Stomach (tissue), 4 donors: ENCODE results near the gene SCARB1.

Experiments
- POLR2A ChIP-seq, 4 donors: fragments of 450-650 bp; IDR thresholded peaks; one replicate each; pipeline ENCODE4 v1.6.1; 2016; ENCODE audit warnings: antibody characterized with exemption in 4 of 4, control low read depth in 2 of 4, mild to moderate bottlenecking in 1 of 4, moderate library complexity in 1 of 4
- TF ChIP-seq, protein P1 (sequence below), 7 experiments: fragments of 450-650 bp in 4 of 7; fragments of 200-600 bp in 3 of 7; sonication (generic) in 3 of 7; IDR thresholded peaks; one replicate each; pipeline ENCODE4 v1.5.1; 2016 to 2019; ENCODE audit warnings: antibody characterized with exemption in 7 of 7, control low read depth in 2 of 7, mild to moderate bottlenecking in 1 of 7

DNA sequence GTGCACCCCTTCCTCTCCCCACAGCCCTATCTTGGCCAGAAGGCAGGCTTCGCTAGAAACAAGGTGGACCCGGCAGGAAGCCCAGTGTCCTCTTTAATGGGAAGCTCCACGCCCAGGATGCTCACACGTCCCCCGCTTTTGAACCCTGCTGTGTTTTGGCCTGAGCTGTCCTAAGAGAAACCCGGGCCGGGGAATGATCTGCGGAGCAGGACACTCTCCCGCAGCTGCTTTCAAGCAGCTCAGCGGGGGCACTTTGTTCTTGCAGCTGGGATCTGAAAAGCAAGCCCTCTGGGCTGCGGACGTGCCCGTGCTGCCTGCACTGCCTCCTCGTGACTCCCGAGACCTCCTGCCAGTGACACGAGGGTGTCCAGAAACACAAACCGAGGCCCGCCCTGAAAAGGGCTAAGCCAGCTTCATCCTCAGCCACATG, 30.0 kb downstream of the SCARB1 start:
- TF ChIP-seq, protein P1, sequence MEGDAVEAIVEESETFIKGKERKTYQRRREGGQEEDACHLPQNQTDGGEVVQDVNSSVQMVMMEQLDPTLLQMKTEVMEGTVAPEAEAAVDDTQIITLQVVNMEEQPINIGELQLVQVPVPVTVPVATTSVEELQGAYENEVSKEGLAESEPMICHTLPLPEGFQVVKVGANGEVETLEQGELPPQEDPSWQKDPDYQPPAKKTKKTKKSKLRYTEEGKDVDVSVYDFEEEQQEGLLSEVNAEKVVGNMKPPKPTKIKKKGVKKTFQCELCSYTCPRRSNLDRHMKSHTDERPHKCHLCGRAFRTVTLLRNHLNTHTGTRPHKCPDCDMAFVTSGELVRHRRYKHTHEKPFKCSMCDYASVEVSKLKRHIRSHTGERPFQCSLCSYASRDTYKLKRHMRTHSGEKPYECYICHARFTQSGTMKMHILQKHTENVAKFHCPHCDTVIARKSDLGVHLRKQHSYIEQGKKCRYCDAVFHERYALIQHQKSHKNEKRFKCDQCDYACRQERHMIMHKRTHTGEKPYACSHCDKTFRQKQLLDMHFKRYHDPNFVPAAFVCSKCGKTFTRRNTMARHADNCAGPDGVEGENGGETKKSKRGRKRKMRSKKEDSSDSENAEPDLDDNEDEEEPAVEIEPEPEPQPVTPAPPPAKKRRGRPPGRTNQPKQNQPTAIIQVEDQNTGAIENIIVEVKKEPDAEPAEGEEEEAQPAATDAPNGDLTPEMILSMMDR (IDR thresholded peaks at IDR 0.05): no peak
- no peak for TF ChIP-seq POLR2A (IDR thresholded peaks at IDR 0.05)
